H1 (cell line): Measurements from ENCODE around the gene RAET1G. TPM values are rescaled to one million over a fixed set of nuclear protein-coding genes. Genes with fewer than 3 reads are reported as not detected.

Experiments used
- CTCF ChIA-PET: fragments of 300-600 bp; sonication (Branson Sonifier 250); formaldehyde crosslinking; loops from one replicate; lab custom pipeline; 2021; ENCODE audit not compliant: partially characterized antibody; lab: Charles Lee
- POLR2A ChIA-PET: fragments of 300-600 bp; sonication (Branson Sonifier 250); formaldehyde crosslinking; loops from one replicate; lab custom pipeline; 2021; ENCODE audit warnings: inconsistent platforms; ENCODE audit not compliant: partially characterized antibody; lab: Charles Lee
- DNase-seq, 2 experiments: peaks; one replicate each; pipeline versions ENCODE4 v3.0.0 to v3.0.0-alpha.2; 2010 to 2022; ENCODE audit warnings: low spot score in 2 of 2, low read depth in 1 of 2, mixed read lengths in 1 of 2
- FAIRE-seq: peaks from 2 replicates; lab custom pipeline; 2011; peaks lifted over from hg19 to GRCh38; lab: Jason Lieb, UNC
- H2AFZ ChIP-seq: 2 replicates; pipeline ENCODE4 v1.8.1; 2012; ENCODE audit warnings: low read length, inconsistent platforms
- H2AK5ac ChIP-seq: 2 replicates; pipeline ENCODE4 v1.6.1; 2013; ENCODE audit warnings: low read depth, low read length
- H2BK120ac ChIP-seq: replicated peaks from 2 replicates; pipeline ENCODE3; 2013; ENCODE audit warnings: low read depth, low read length, inconsistent platforms
- H2BK12ac ChIP-seq: 2 replicates; pipeline ENCODE4 v1.6.1; 2013; ENCODE audit warnings: low read depth, low read length
- H2BK15ac ChIP-seq: 2 replicates; pipeline ENCODE4 v1.6.1; 2013; ENCODE audit warnings: low read length
- H2BK20ac ChIP-seq: 2 replicates; pipeline ENCODE4 v1.6.1; 2013; ENCODE audit warnings: low read length
- H2BK5ac ChIP-seq: 2 replicates; pipeline ENCODE4 v1.6.1; 2013; ENCODE audit warnings: low read depth, low read length
- H3K14ac ChIP-seq: 2 replicates; pipeline ENCODE4 v1.6.1; 2013; ENCODE audit warnings: inconsistent platforms; ENCODE audit not compliant: insufficient read length
- H3K18ac ChIP-seq: 2 replicates; pipeline ENCODE4 v1.6.1; 2013; ENCODE audit warnings: low read length; ENCODE audit errors: extremely low read depth
- H3K23ac ChIP-seq: 2 replicates; pipeline ENCODE4 v1.6.1; 2013; ENCODE audit warnings: inconsistent platforms; ENCODE audit not compliant: insufficient read length
- H3K23me2 ChIP-seq: 2 replicates; pipeline ENCODE4 v1.6.1; 2013; ENCODE audit warnings: low read depth, low read length
- H3K27ac ChIP-seq: 2 replicates; pipeline ENCODE4 v1.6.1; 2011; ENCODE audit warnings: low read depth, low read length, inconsistent platforms
- H3K27me3 ChIP-seq, 4 experiments: replicated peaks in 1 of 4; 1 replicate in 1 of 4; 2 replicates in 3 of 4; pipeline versions ENCODE4 v1.6.1 to v1.8.1; 2011 to 2013; ENCODE audit warnings: low read length in 3 of 4, mild to moderate bottlenecking in 3 of 4, inconsistent platforms in 2 of 4, mixed read lengths in 2 of 4, moderate library complexity in 1 of 4; ENCODE audit not compliant: control insufficient read depth in 3 of 4, insufficient read depth in 3 of 4; ENCODE audit errors: extremely low read depth in 1 of 4
- H3K36me3 ChIP-seq, 4 experiments: 2 replicates each; pipeline versions ENCODE4 v1.6.1 to v1.8.1; 2011 to 2013; ENCODE audit warnings: mild to moderate bottlenecking in 4 of 4, low read length in 3 of 4, moderate library complexity in 2 of 4, control low read depth in 1 of 4, inconsistent platforms in 1 of 4; ENCODE audit not compliant: insufficient read depth in 4 of 4, control insufficient read depth in 2 of 4
- H3K4ac ChIP-seq: replicated peaks from 2 replicates; pipeline ENCODE3; 2013; ENCODE audit warnings: low read length, low read depth, mixed read lengths, inconsistent platforms; ENCODE audit not compliant: insufficient read length
- H3K4me1 ChIP-seq, 4 experiments: replicated peaks in 1 of 4; 1 replicate in 1 of 4; 2 replicates in 3 of 4; pipeline versions ENCODE4 v1.6.1 to v1.8.1; 2011 to 2013; ENCODE audit warnings: low read length in 3 of 4, inconsistent platforms in 2 of 4, mixed read lengths in 1 of 4; ENCODE audit not compliant: insufficient read depth in 4 of 4, control insufficient read depth in 3 of 4
- H3K4me2 ChIP-seq, 2 experiments: 2 replicates each; pipeline versions ENCODE4 v1.6.1 to v1.8.1; 2011 to 2013; ENCODE audit warnings: low read depth in 2 of 2, low read length in 2 of 2, control low read depth in 1 of 2, inconsistent platforms in 1 of 2, mild to moderate bottlenecking in 1 of 2; ENCODE audit not compliant: insufficient read depth in 1 of 2
- H3K4me3 ChIP-seq, 4 experiments: fragments of 200-600, 300-600 bp in 1 of 4; sonication (generic), shearing (Covaris generic), sonication (Bioruptor Twin) in 1 of 4; 2 replicates each; pipeline versions ENCODE4 v1.5.1 to v1.8.1; 2011 to 2016; ENCODE audit warnings: low read length in 4 of 4, low read depth in 3 of 4, control low read depth in 2 of 4, inconsistent platforms in 2 of 4, mild to moderate bottlenecking in 2 of 4, mixed read lengths in 1 of 4, moderate library complexity in 1 of 4; ENCODE audit not compliant: insufficient read depth in 2 of 4; ENCODE audit errors: extremely low read depth in 1 of 4
- H3K56ac ChIP-seq: replicated peaks from 2 replicates; pipeline ENCODE3; 2013; ENCODE audit warnings: low read depth, mild to moderate bottlenecking, mixed read lengths, low read length, inconsistent platforms; ENCODE audit not compliant: insufficient read length
- H3K79me1 ChIP-seq: 2 replicates; pipeline ENCODE4 v1.6.1; 2013; ENCODE audit warnings: low read depth, low read length, control low read depth
- H3K79me2 ChIP-seq, 2 experiments: 2 replicates each; pipeline versions ENCODE4 v1.6.1 to v1.8.1; 2012 to 2013; ENCODE audit warnings: low read length in 2 of 2, mild to moderate bottlenecking in 2 of 2, inconsistent platforms in 1 of 2; ENCODE audit not compliant: insufficient read depth in 2 of 2, control insufficient read depth in 1 of 2
- H3K9ac ChIP-seq, 4 experiments: replicated peaks in 1 of 4; 1 replicate in 1 of 4; 2 replicates in 3 of 4; pipeline versions ENCODE4 v1.6.1 to v1.8.1; 2011 to 2013; ENCODE audit warnings: low read depth in 3 of 4, low read length in 3 of 4, control low read depth in 2 of 4, mild to moderate bottlenecking in 2 of 4, moderate library complexity in 2 of 4, inconsistent platforms in 1 of 4; ENCODE audit errors: extremely low read depth in 1 of 4
- H3K9me3 ChIP-seq, 2 experiments: 2 replicates each; pipeline versions ENCODE4 v1.6.1 to v1.8.1; 2012 to 2013; ENCODE audit warnings: mild to moderate bottlenecking in 2 of 2, moderate library complexity in 2 of 2, control low read depth in 1 of 2, inconsistent platforms in 1 of 2, low read depth in 1 of 2, low read length in 1 of 2, mixed read lengths in 1 of 2; ENCODE audit not compliant: insufficient read depth in 2 of 2
- H4K20me1 ChIP-seq, 2 experiments: replicated peaks in 1 of 2; 2 replicates each; pipeline versions ENCODE3 to v1.8.1; 2011 to 2013; ENCODE audit warnings: inconsistent platforms in 2 of 2, low read length in 2 of 2, mild to moderate bottlenecking in 1 of 2; ENCODE audit not compliant: insufficient read depth in 2 of 2, control insufficient read depth in 1 of 2
- H4K5ac ChIP-seq: 2 replicates; pipeline ENCODE4 v1.6.1; 2013; ENCODE audit warnings: low read length, low read depth, mixed read lengths, inconsistent platforms; ENCODE audit not compliant: insufficient read length
- H4K8ac ChIP-seq: 2 replicates; pipeline ENCODE4 v1.8.0; 2013; ENCODE audit warnings: mild to moderate bottlenecking, moderate library complexity, low read length, inconsistent platforms; ENCODE audit not compliant: insufficient read depth; ENCODE audit errors: extremely low read depth
- H4K91ac ChIP-seq: replicated peaks from 2 replicates; pipeline ENCODE3; 2013; ENCODE audit warnings: low read length, mixed read lengths, inconsistent platforms; ENCODE audit not compliant: insufficient read length
- BACH1 ChIP-seq: IDR thresholded peaks from 2 replicates; pipeline ENCODE4 v1.6.1; 2012; ENCODE audit warnings: low read length, improper control_type of control experiment
- BCL11A ChIP-seq, 2 experiments: IDR thresholded peaks; one replicate each; pipeline ENCODE4 v1.6.1; 2011; ENCODE audit warnings: low read depth in 2 of 2, low read length in 2 of 2, mild to moderate bottlenecking in 2 of 2
- CHD1 ChIP-seq: IDR thresholded peaks from 2 replicates; pipeline ENCODE4 v1.6.1; 2012; ENCODE audit warnings: low read depth, low read length, improper control_type of control experiment
- EGR1 ChIP-seq: IDR thresholded peaks from 2 replicates; pipeline ENCODE4 v1.6.1; 2011; ENCODE audit warnings: low read depth, low read length, borderline replicate concordance
- EP300 ChIP-seq, 2 experiments: IDR thresholded peaks; 1 replicate in 1 of 2; 2 replicates in 1 of 2; pipeline ENCODE4 v1.6.1; 2011 to 2012; ENCODE audit warnings: low read depth in 2 of 2, low read length in 2 of 2, mild to moderate bottlenecking in 2 of 2, borderline replicate concordance in 1 of 2, inconsistent platforms in 1 of 2, moderate library complexity in 1 of 2
- EZH2 ChIP-seq: fragments of 200-600 bp; sonication (generic); IDR thresholded peaks from 2 replicates; pipeline ENCODE4 v1.7.1; 2012; ENCODE audit warnings: low read depth, mild to moderate bottlenecking, moderate library complexity, low read length, inconsistent platforms; ENCODE audit not compliant: severe bottlenecking
- RXRA ChIP-seq: IDR thresholded peaks from 2 replicates; pipeline ENCODE4 v1.6.1; 2011; ENCODE audit warnings: low read depth, mild to moderate bottlenecking, low read length, moderate library complexity; ENCODE audit not compliant: insufficient read depth
- TAF7 ChIP-seq: optimal IDR thresholded peaks from 2 replicates; pipeline ENCODE3; 2011; ENCODE audit warnings: low read depth, mild to moderate bottlenecking, inconsistent platforms, low read length, moderate library complexity, borderline replicate concordance
- TBP ChIP-seq: IDR thresholded peaks from 2 replicates; pipeline ENCODE4 v1.6.1; 2011; ENCODE audit warnings: low read depth, low read length, improper control_type of control experiment
- WGBS, 2 experiments: shearing (Covaris generic) in 1 of 2; methylation state at CpG; one replicate each; pipeline versions ENCODE4 v1.1.6 to v1.1.7; 2013 to 2015; ENCODE audit warnings: low lambda C conversion rate in 2 of 2, mixed read lengths in 2 of 2, inconsistent platforms in 1 of 2, low coverage in 1 of 2, missing lambda C conversion rate in 1 of 2; ENCODE audit not compliant: insufficient replicate concordance in 2 of 2, insufficient coverage in 1 of 2, insufficient read length in 1 of 2; ENCODE audit errors: extremely low coverage in 1 of 2, missing lambda C conversion rate in 1 of 2; 5-methylcytosine and 5-hydroxymethylcytosine counted together
- polyA plus RNA-seq, 7 experiments: library from polyadenylated mRNA; depleted of rRNA in 3 of 7; stranded (reverse) in 5 of 7; unstranded in 2 of 7; fragments of >200 nt in 5 of 7; fragments of 200-250 nt in 2 of 7; gene quantifications; 1 replicate in 5 of 7; 2 replicates in 1 of 7; 4 replicates in 1 of 7; pipeline versions ENCODE4 v1.2.1 to v1.2.3, GENCODE V29; 2011 to 2013; ENCODE audit warnings: missing spikeins in 2 of 7, mixed read lengths in 2 of 7
- total RNA-seq: library from RNA; stranded (reverse); fragmentation: NEBNext Ultra II Directional; extraction: Animal tissue kit (Norgen Biotek cat#: 25700); gene quantifications from 2 replicates; pipeline ENCODE4 v1.2.1, GENCODE V29; 2021

The RAET1G gene
- total and polyA plus RNA-seq, 2 of the 8 experiments (the other 6 are each of a cell fraction or from before 2014, with no cell fraction given), result 0.08 TPM; not detected in 1

GRCh38 chr6:149887343-149887742 lies 35.6 kb downstream of the RAET1G start:
- no peaks in the 10 kb centered on the region; a peak in 1 of 7 replicates for H3K27me3 ChIP-seq
- DNase-seq (no peak), FAIRE-seq (no peak)
- H2BK12ac ChIP-seq, result no peak overlapping the region
- no peak overlapping the region for H3K9ac ChIP-seq
- POLR2A ChIA-PET, result no interaction called here
- no peak overlapping the region for H2BK5ac ChIP-seq
- no peak overlapping the region for H2AFZ ChIP-seq
- H2BK120ac ChIP-seq, result no peak overlapping the region
- no peak overlapping the region for H3K14ac ChIP-seq
- no peak overlapping the region for H2BK20ac ChIP-seq
- no peaks in the 10 kb centered on the region for H4K20me1 ChIP-seq
- TF ChIP-seq BACH1 (no peak), EZH2 (no peak), RXRA (no peak), EP300 (IDR thresholded peaks at IDR 0.05; ENCODE audit: borderline replicate concordance in 1 of 2, low read depth in 2 of 2, low read length in 2 of 2) (no peak), BCL11A (IDR thresholded peaks at IDR 0.05; ENCODE audit: low read depth in 2 of 2, low read length in 2 of 2) (no peak), TBP (no peak), EGR1 (no peak), CHD1 (no peak), TAF7 (no peak)
- TF ChIP-seq, all 59 proteins: peak for 0
- Histone ChIP-seq H4K91ac (no peak overlapping the region), H3K79me1 (no peaks in the 10 kb centered on the region), H3K79me2 (no peaks in the 10 kb centered on the region), H2AK5ac (no peak overlapping the region), H3K56ac (no peak overlapping the region), H3K23ac (no peak overlapping the region), H3K9me3 (no peaks in the 10 kb centered on the region), H3K36me3 (no peaks in the 10 kb centered on the region), H3K18ac (no peak overlapping the region), H3K4me3 (no peak overlapping the region), H4K5ac (no peak overlapping the region), H3K27ac (no peak overlapping the region), H3K4me1 (no peaks in the 10 kb centered on the region; a peak in 1 of 7 replicates), H4K8ac (no peak overlapping the region), H2BK15ac (no peak overlapping the region), H3K4me2 (no peak overlapping the region), H3K23me2 (no peaks in the 10 kb centered on the region; the same call in 1 of the 2 replicates), H3K4ac (no peak overlapping the region)
- CTCF ChIA-PET, result interaction anchor here (1.2 to 2.0 kb wide), 2 partner anchors 17 to 21 kb away, joined by 3 to 5 read pairs; no protein-coding TSS in a partner anchor
- 86% methylated on average over 3 of the region's 3 CpGs; no CpG with 5 or more reads in 1 of the 2 experiments for WGBS, 2 experiments
